Body of pancreas (tissue), 4 donors: ENCODE measurements around the gene CHRNA10. TPM values are rescaled to one million over a fixed set of nuclear protein-coding genes. Genes with fewer than 3 reads are reported as not detected.
"Not testable (repeated sequence)": the region's sequence is repeated elsewhere in the genome, so short reads cannot be mapped to it uniquely, and the experiment has no call there.

ENCODE experiments used
- ATAC-seq: fragments of 150-250 bp; one replicate; pipeline ENCODE4 v1.9.1; 2016
- DNase-seq, 4 donors: peaks; one replicate each; pipeline ENCODE4 v3.0.0-alpha.2; 2019
- H3K27ac ChIP-seq, 4 donors: fragments of 200-600 bp; sonication (generic); 1 replicate in 3 of 4; 2 replicates in 1 of 4; pipeline versions ENCODE4 v1.5.1 to v1.6.1; 2016 to 2019; ENCODE audit warnings: mild to moderate bottlenecking in 1 of 4, mixed read lengths in 1 of 4, moderate library complexity in 1 of 4
- H3K27me3 ChIP-seq, 2 donors: fragments of 200-600 bp; sonication (generic); one replicate each; pipeline ENCODE4 v1.6.0; 2016; ENCODE audit warnings: mild to moderate bottlenecking in 1 of 2
- H3K36me3 ChIP-seq, 2 donors: fragments of 200-600 bp; sonication (generic); replicated peaks in 1 of 2; 2 replicates each; pipeline ENCODE4 v1.5.1; 2016; ENCODE audit warnings: low read depth in 2 of 2; ENCODE audit not compliant: insufficient read depth in 1 of 2
- H3K4me1 ChIP-seq: fragments of 200-600 bp; sonication (generic); one replicate; pipeline ENCODE4 v1.6.0; 2016
- H3K4me3 ChIP-seq, 2 donors: fragments of 200-600 bp; sonication (generic); 1 replicate in 1 of 2; 2 replicates in 1 of 2; pipeline ENCODE4 v1.5.1; 2016 to 2019
- H3K9me3 ChIP-seq, 3 donors: fragments of 200-600 bp; sonication (generic); 1 replicate in 2 of 3; 2 replicates in 1 of 3; pipeline ENCODE4 v1.5.1; 2016
- POLR2A ChIP-seq, 3 donors: fragments of 450-650 bp; IDR thresholded peaks; one replicate each; pipeline ENCODE4 v1.6.1; 2016; ENCODE audit warnings: antibody characterized with exemption in 3 of 3, mild to moderate bottlenecking in 2 of 3
- WGBS, 2 donors: methylation state at CpG; one replicate each; pipeline ENCODE4 v1.1.5; 2017; 5-methylcytosine and 5-hydroxymethylcytosine counted together
- intact Hi-C: fragments of 100-400 bp; cut with DNase I; formaldehyde crosslinking; loops from one replicate; pipeline ENCODE4 v1.15.1; 2023
- total RNA-seq, 2 donors: library from RNA; depleted of rRNA; stranded (reverse); fragments of >200 nt; gene quantifications; one replicate each; pipeline ENCODE4 v1.1.0, GENCODE V29; 2016
- TF ChIP-seq, protein P1 (sequence below), 7 experiments: fragments of 450-650 bp in 4 of 7; fragments of 200-600 bp in 3 of 7; sonication (generic) in 3 of 7; IDR thresholded peaks; one replicate each; pipeline ENCODE4 v1.5.1; 2016 to 2019; ENCODE audit warnings: antibody characterized with exemption in 7 of 7

CHRNA10 gene
- total RNA-seq, 2 donors from 2014 or later = 2.3 to 3.0 TPM

DNA sequence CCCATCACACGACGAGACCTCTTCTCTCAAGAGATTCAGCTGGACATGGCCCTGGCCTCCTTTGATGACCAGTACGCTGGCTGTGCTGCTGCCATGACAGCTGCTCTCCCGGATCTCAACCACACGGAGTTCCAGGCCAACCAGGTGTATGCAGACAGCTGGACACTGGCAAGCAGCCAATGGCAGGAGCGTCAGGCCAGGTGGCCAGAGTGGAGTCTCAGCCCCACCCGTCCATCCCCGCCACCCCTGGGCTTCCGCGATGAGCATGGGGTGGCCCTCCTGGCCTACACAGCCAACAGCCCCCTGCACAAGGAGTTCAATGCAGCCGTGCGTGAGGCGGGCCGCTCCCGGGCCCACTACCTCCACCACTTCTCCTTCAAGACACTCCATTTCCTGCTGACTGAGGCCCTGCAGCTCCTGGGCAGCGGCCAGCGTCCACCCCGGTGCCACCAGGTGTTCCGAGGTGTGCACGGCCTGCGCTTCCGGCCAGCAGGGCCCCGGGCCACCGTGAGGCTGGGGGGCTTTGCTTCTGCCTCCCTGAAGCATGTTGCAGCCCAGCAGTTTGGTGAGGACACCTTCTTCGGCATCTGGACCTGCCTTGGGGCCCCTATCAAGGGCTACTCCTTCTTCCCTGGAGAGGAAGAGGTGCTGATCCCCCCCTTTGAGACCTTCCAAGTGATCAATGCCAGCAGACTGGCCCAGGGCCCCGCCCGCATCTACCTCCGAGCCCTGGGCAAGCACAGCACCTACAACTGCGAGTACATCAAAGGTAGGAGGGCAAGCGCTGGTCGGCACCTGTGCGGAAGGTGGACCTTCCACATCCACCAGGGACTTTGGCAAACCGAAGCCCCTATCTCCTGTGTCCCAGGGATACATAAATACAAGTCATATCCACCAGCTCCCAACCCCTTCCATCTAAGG is 11.3 kb downstream of the CHRNA10 start:
- Histone ChIP-seq H3K9me3 (no peaks in the 10 kb centered on the region), H3K36me3 (no peaks in the 10 kb centered on the region), H3K27me3 (no peaks in the 10 kb centered on the region), H3K4me1 (no peaks in the 10 kb centered on the region), H3K27ac (no peak overlapping the region), H3K4me3 (no peak overlapping the region)
- no peak for ATAC-seq
- no peak for TF ChIP-seq POLR2A (IDR thresholded peaks at IDR 0.05)
- TF ChIP-seq, protein P1, sequence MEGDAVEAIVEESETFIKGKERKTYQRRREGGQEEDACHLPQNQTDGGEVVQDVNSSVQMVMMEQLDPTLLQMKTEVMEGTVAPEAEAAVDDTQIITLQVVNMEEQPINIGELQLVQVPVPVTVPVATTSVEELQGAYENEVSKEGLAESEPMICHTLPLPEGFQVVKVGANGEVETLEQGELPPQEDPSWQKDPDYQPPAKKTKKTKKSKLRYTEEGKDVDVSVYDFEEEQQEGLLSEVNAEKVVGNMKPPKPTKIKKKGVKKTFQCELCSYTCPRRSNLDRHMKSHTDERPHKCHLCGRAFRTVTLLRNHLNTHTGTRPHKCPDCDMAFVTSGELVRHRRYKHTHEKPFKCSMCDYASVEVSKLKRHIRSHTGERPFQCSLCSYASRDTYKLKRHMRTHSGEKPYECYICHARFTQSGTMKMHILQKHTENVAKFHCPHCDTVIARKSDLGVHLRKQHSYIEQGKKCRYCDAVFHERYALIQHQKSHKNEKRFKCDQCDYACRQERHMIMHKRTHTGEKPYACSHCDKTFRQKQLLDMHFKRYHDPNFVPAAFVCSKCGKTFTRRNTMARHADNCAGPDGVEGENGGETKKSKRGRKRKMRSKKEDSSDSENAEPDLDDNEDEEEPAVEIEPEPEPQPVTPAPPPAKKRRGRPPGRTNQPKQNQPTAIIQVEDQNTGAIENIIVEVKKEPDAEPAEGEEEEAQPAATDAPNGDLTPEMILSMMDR (IDR thresholded peaks at IDR 0.05) = no peak
- peak; percentile 26 to 61 (median 42) for DNase-seq
- intact Hi-C loops = no loop called here
- whole genome bisulfite sequencing, 2 donors = 85 to 93% methylated on average over 11 to 33 of the region's 33 CpGs

DNA sequence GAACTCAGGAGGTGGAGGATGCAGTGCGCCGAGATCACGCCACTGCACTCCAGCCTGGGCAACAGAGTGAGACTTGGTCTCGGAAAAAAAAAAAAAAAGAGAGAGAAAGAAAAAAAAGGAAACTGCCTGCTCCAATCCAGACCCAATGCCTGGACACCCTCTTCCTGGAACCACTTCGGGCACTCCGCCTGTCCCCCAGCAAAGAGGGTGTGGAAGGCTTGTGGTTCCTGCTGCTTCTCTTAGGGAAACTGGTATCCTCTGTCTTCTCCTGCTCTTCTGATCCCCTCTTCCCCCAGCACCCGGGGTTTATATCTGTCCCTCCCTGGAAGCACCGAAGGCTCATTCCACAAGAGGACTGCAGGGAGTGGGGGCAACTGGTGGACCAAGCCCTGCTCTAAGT is 12.9 kb downstream of the CHRNA10 start:
- Histone ChIP-seq H3K9me3 (no peaks in the 10 kb centered on the region), H3K4me1 (no peaks in the 10 kb centered on the region), H3K27me3 (no peaks in the 10 kb centered on the region), H3K36me3 (no peaks in the 10 kb centered on the region), H3K27ac (no peak overlapping the region), H3K4me3 (no peak overlapping the region)
- TF ChIP-seq, protein P1 (IDR thresholded peaks at IDR 0.05) = no peak
- no peak for TF ChIP-seq POLR2A (IDR thresholded peaks at IDR 0.05)
- intact Hi-C loops = no loop called here
- ATAC-seq = no peak
- peak in 1 of 4 donors; percentile 2 for DNase-seq
- 88 to 90% methylated on average over 8 of the region's 8 CpGs for WGBS, 2 donors

DNA sequence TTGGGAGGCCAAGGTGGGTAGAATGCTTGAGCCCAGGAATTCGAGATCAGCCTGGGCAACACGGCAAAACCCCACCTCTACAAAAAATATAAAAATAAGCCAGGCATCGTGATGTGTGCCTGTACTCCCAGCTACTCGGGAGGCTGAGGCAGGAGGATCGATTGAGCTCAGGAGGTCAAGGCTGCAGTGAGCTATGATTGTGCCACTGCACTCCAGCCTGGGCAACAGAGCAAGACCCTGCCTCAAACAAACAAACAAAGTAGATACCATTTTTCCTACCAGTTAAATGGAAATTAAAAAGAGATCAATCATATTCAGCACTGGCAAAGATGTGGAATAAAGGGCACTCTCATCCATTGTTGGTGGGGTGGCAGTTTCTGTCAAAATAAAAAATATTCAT is 13.9 kb downstream of the CHRNA10 start:
- H3K4me1 ChIP-seq, H3K4me3 ChIP-seq, H3K9me3 ChIP-seq, ATAC-seq, intact Hi-C loops, H3K27ac ChIP-seq, H3K36me3 ChIP-seq, DNase-seq, H3K27me3 ChIP-seq: not testable (repeated sequence)
- whole genome bisulfite sequencing, 2 donors = 64 to 71% methylated on average over 5 of the region's 5 CpGs

DNA sequence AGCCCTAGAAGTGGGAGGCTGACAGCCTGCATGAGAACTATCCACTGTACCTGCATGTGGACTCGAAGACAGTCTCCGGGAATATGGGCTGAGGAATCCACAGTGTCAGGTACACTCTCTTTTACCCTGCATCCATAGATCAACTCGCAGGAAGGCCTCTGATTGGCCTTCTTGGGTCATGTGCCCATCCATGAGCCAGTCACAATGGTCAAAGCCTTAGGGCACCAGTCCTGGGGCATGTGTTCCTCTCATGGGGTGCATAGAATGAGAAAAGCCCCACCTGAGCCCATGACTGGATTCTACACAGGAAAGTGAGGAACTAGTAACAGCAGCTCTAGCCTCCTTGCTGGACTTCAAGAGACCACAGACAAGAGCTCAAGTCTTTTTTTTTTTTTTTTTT is 15.6 kb downstream of the CHRNA10 start:
- Histone ChIP-seq H3K4me1 (no peaks in the 10 kb centered on the region), H3K4me3 (no peak overlapping the region), H3K27me3 (no peaks in the 10 kb centered on the region), H3K9me3 (no peaks in the 10 kb centered on the region), H3K36me3 (no peaks in the 10 kb centered on the region), H3K27ac (no peak overlapping the region)
- TF ChIP-seq POLR2A (IDR thresholded peaks at IDR 0.05) = no peak
- TF ChIP-seq, protein P1 (IDR thresholded peaks at IDR 0.05) = no peak
- WGBS, 2 donors = 80 to 83% methylated on average over 2 to 3 of the region's 3 CpGs
- peak in 1 of 4 donors; percentile 1 for DNase-seq
- intact Hi-C loops = no loop called here
- no peak for ATAC-seq

DNA sequence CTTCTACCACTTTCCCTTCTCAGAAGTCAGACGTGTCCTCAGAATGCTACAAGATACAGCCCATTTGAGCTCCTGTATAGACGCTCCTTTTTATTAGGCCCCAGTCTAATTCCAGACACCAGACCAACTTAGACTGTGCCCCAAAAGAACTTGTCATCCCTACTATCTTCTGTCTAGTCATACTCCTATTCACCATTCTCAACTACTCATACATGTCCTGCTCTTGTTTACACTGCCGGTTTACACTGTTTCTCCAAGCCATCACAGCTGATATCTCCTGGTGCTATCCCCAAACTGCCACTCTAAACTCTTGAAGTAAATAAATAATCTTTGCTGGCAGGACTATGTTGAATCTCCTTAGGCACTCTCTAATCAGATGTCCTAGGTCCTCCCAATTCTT is 18.7 kb downstream of the CHRNA10 start:
- H3K4me3 ChIP-seq, H3K4me1 ChIP-seq, DNase-seq, H3K27me3 ChIP-seq, H3K36me3 ChIP-seq, H3K27ac ChIP-seq, H3K9me3 ChIP-seq, intact Hi-C loops, ATAC-seq: not testable (repeated sequence)
- 73 to 92% methylated on average over 3 of the region's 3 CpGs for WGBS, 2 donors

DNA sequence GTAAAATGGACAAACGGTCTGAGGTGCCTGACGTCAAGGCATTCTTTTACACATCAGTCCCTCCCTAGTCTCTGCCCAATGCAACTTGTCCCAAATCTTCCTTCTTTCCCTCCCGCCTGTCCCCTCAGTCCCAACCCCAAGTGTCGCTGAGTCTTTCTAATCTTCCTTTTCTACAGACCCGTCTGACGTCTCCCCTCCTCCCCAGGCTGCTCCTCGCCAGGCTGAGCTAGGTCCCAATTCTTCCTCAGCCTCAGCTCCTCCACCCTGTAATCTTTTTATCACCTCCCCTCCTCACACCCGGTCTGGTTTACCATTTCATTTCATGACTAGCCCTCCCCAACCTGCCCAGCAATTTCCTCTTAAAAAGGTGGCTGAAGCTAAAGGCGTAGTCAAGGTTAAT is 21.8 kb downstream of the CHRNA10 start:
- H3K36me3 ChIP-seq, ATAC-seq, H3K27me3 ChIP-seq, H3K4me3 ChIP-seq, H3K4me1 ChIP-seq, DNase-seq, intact Hi-C loops, H3K9me3 ChIP-seq, H3K27ac ChIP-seq: not testable (repeated sequence)
- WGBS, 2 donors = 43 to 45% methylated on average over 9 of the region's 9 CpGs

DNA sequence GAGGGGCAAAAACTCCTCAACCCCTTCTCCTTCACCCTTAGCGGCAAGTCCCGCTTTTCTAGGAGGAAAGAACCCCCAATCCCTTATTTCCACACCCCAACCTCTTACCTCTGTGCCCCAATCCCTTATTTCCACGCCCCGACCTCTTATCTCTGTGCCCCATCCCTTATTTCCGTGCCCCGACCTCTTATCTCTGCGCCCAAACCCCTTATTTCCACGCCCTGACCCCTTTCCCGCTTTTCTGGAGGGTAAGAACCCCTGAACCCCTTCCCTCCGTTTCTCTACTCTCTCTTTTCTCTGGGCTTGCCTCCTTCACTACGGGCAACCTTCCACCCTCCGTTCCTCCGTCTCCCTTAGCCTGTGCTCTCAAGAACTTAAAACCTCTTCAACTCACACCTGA is 22.3 kb downstream of the CHRNA10 start:
- 61 to 72% methylated on average over 13 of the region's 13 CpGs for WGBS, 2 donors
- H3K9me3 ChIP-seq, H3K4me3 ChIP-seq, intact Hi-C loops, H3K36me3 ChIP-seq, H3K27ac ChIP-seq, ATAC-seq, H3K4me1 ChIP-seq, H3K27me3 ChIP-seq, DNase-seq: not testable (repeated sequence)
